H1 (cell line): ENCODE measurements around the gene ATM. TPM values are rescaled to one million over a fixed set of nuclear protein-coding genes. Genes with fewer than 3 reads are reported as not detected.

ENCODE experiments used
- CTCF ChIA-PET: fragments of 300-600 bp; sonication (Branson Sonifier 250); formaldehyde crosslinking; loops from one replicate; lab custom pipeline; 2021; ENCODE audit not compliant: partially characterized antibody; lab: Charles Lee
- POLR2A ChIA-PET: fragments of 300-600 bp; sonication (Branson Sonifier 250); formaldehyde crosslinking; loops from one replicate; lab custom pipeline; 2021; ENCODE audit warnings: inconsistent platforms; ENCODE audit not compliant: partially characterized antibody; lab: Charles Lee
- DNase-seq, 2 experiments: peaks; one replicate each; pipeline versions ENCODE4 v3.0.0 to v3.0.0-alpha.2; 2010 to 2022; ENCODE audit warnings: low spot score in 2 of 2, low read depth in 1 of 2, mixed read lengths in 1 of 2
- FAIRE-seq: peaks from 2 replicates; lab custom pipeline; 2011; peaks lifted over from hg19 to GRCh38; lab: Jason Lieb, UNC
- H2AFZ ChIP-seq: 2 replicates; pipeline ENCODE4 v1.8.1; 2012; ENCODE audit warnings: low read length, inconsistent platforms
- H2AK5ac ChIP-seq: 2 replicates; pipeline ENCODE4 v1.6.1; 2013; ENCODE audit warnings: low read depth, low read length
- H2BK120ac ChIP-seq: replicated peaks from 2 replicates; pipeline ENCODE3; 2013; ENCODE audit warnings: low read depth, low read length, inconsistent platforms
- H2BK12ac ChIP-seq: 2 replicates; pipeline ENCODE4 v1.6.1; 2013; ENCODE audit warnings: low read depth, low read length
- H2BK15ac ChIP-seq: 2 replicates; pipeline ENCODE4 v1.6.1; 2013; ENCODE audit warnings: low read length
- H2BK20ac ChIP-seq: 2 replicates; pipeline ENCODE4 v1.6.1; 2013; ENCODE audit warnings: low read length
- H2BK5ac ChIP-seq: 2 replicates; pipeline ENCODE4 v1.6.1; 2013; ENCODE audit warnings: low read depth, low read length
- H3K14ac ChIP-seq: 2 replicates; pipeline ENCODE4 v1.6.1; 2013; ENCODE audit warnings: inconsistent platforms; ENCODE audit not compliant: insufficient read length
- H3K18ac ChIP-seq: 2 replicates; pipeline ENCODE4 v1.6.1; 2013; ENCODE audit warnings: low read length; ENCODE audit errors: extremely low read depth
- H3K23ac ChIP-seq: 2 replicates; pipeline ENCODE4 v1.6.1; 2013; ENCODE audit warnings: inconsistent platforms; ENCODE audit not compliant: insufficient read length
- H3K23me2 ChIP-seq: 2 replicates; pipeline ENCODE4 v1.6.1; 2013; ENCODE audit warnings: low read depth, low read length
- H3K27ac ChIP-seq: 2 replicates; pipeline ENCODE4 v1.6.1; 2011; ENCODE audit warnings: low read depth, low read length, inconsistent platforms
- H3K27me3 ChIP-seq, 4 experiments: replicated peaks in 1 of 4; 1 replicate in 1 of 4; 2 replicates in 3 of 4; pipeline versions ENCODE4 v1.6.1 to v1.8.1; 2011 to 2013; ENCODE audit warnings: low read length in 3 of 4, mild to moderate bottlenecking in 3 of 4, inconsistent platforms in 2 of 4, mixed read lengths in 2 of 4, moderate library complexity in 1 of 4; ENCODE audit not compliant: control insufficient read depth in 3 of 4, insufficient read depth in 3 of 4; ENCODE audit errors: extremely low read depth in 1 of 4
- H3K36me3 ChIP-seq, 4 experiments: 2 replicates each; pipeline versions ENCODE4 v1.6.1 to v1.8.1; 2011 to 2013; ENCODE audit warnings: mild to moderate bottlenecking in 4 of 4, low read length in 3 of 4, moderate library complexity in 2 of 4, control low read depth in 1 of 4, inconsistent platforms in 1 of 4; ENCODE audit not compliant: insufficient read depth in 4 of 4, control insufficient read depth in 2 of 4
- H3K4ac ChIP-seq: replicated peaks from 2 replicates; pipeline ENCODE3; 2013; ENCODE audit warnings: low read length, low read depth, mixed read lengths, inconsistent platforms; ENCODE audit not compliant: insufficient read length
- H3K4me1 ChIP-seq, 4 experiments: replicated peaks in 1 of 4; 1 replicate in 1 of 4; 2 replicates in 3 of 4; pipeline versions ENCODE4 v1.6.1 to v1.8.1; 2011 to 2013; ENCODE audit warnings: low read length in 3 of 4, inconsistent platforms in 2 of 4, mixed read lengths in 1 of 4; ENCODE audit not compliant: insufficient read depth in 4 of 4, control insufficient read depth in 3 of 4
- H3K4me2 ChIP-seq, 2 experiments: 2 replicates each; pipeline versions ENCODE4 v1.6.1 to v1.8.1; 2011 to 2013; ENCODE audit warnings: low read depth in 2 of 2, low read length in 2 of 2, control low read depth in 1 of 2, inconsistent platforms in 1 of 2, mild to moderate bottlenecking in 1 of 2; ENCODE audit not compliant: insufficient read depth in 1 of 2
- H3K4me3 ChIP-seq, 4 experiments: fragments of 200-600, 300-600 bp in 1 of 4; sonication (generic), shearing (Covaris generic), sonication (Bioruptor Twin) in 1 of 4; 2 replicates each; pipeline versions ENCODE4 v1.5.1 to v1.8.1; 2011 to 2016; ENCODE audit warnings: low read length in 4 of 4, low read depth in 3 of 4, control low read depth in 2 of 4, inconsistent platforms in 2 of 4, mild to moderate bottlenecking in 2 of 4, mixed read lengths in 1 of 4, moderate library complexity in 1 of 4; ENCODE audit not compliant: insufficient read depth in 2 of 4; ENCODE audit errors: extremely low read depth in 1 of 4
- H3K56ac ChIP-seq: replicated peaks from 2 replicates; pipeline ENCODE3; 2013; ENCODE audit warnings: low read depth, mild to moderate bottlenecking, mixed read lengths, low read length, inconsistent platforms; ENCODE audit not compliant: insufficient read length
- H3K79me1 ChIP-seq: 2 replicates; pipeline ENCODE4 v1.6.1; 2013; ENCODE audit warnings: low read depth, low read length, control low read depth
- H3K79me2 ChIP-seq, 2 experiments: 2 replicates each; pipeline versions ENCODE4 v1.6.1 to v1.8.1; 2012 to 2013; ENCODE audit warnings: low read length in 2 of 2, mild to moderate bottlenecking in 2 of 2, inconsistent platforms in 1 of 2; ENCODE audit not compliant: insufficient read depth in 2 of 2, control insufficient read depth in 1 of 2
- H3K9ac ChIP-seq, 4 experiments: replicated peaks in 1 of 4; 1 replicate in 1 of 4; 2 replicates in 3 of 4; pipeline versions ENCODE4 v1.6.1 to v1.8.1; 2011 to 2013; ENCODE audit warnings: low read depth in 3 of 4, low read length in 3 of 4, control low read depth in 2 of 4, mild to moderate bottlenecking in 2 of 4, moderate library complexity in 2 of 4, inconsistent platforms in 1 of 4; ENCODE audit errors: extremely low read depth in 1 of 4
- H3K9me3 ChIP-seq, 2 experiments: 2 replicates each; pipeline versions ENCODE4 v1.6.1 to v1.8.1; 2012 to 2013; ENCODE audit warnings: mild to moderate bottlenecking in 2 of 2, moderate library complexity in 2 of 2, control low read depth in 1 of 2, inconsistent platforms in 1 of 2, low read depth in 1 of 2, low read length in 1 of 2, mixed read lengths in 1 of 2; ENCODE audit not compliant: insufficient read depth in 2 of 2
- H4K20me1 ChIP-seq, 2 experiments: replicated peaks in 1 of 2; 2 replicates each; pipeline versions ENCODE3 to v1.8.1; 2011 to 2013; ENCODE audit warnings: inconsistent platforms in 2 of 2, low read length in 2 of 2, mild to moderate bottlenecking in 1 of 2; ENCODE audit not compliant: insufficient read depth in 2 of 2, control insufficient read depth in 1 of 2
- H4K5ac ChIP-seq: 2 replicates; pipeline ENCODE4 v1.6.1; 2013; ENCODE audit warnings: low read length, low read depth, mixed read lengths, inconsistent platforms; ENCODE audit not compliant: insufficient read length
- H4K8ac ChIP-seq: 2 replicates; pipeline ENCODE4 v1.8.0; 2013; ENCODE audit warnings: mild to moderate bottlenecking, moderate library complexity, low read length, inconsistent platforms; ENCODE audit not compliant: insufficient read depth; ENCODE audit errors: extremely low read depth
- H4K91ac ChIP-seq: replicated peaks from 2 replicates; pipeline ENCODE3; 2013; ENCODE audit warnings: low read length, mixed read lengths, inconsistent platforms; ENCODE audit not compliant: insufficient read length
- RFX5 ChIP-seq: IDR thresholded peaks from 2 replicates; pipeline ENCODE4 v1.6.1; 2011; ENCODE audit warnings: low read depth, low read length, improper control_type of control experiment, borderline replicate concordance
- SIX5 ChIP-seq: IDR thresholded peaks from 2 replicates; pipeline ENCODE4 v1.6.1; 2011; ENCODE audit warnings: mild to moderate bottlenecking, low read depth, low read length
- SP1 ChIP-seq: IDR thresholded peaks from 2 replicates; pipeline ENCODE4 v1.6.1; 2011; ENCODE audit warnings: low read depth, low read length
- TAF7 ChIP-seq: optimal IDR thresholded peaks from 2 replicates; pipeline ENCODE3; 2011; ENCODE audit warnings: low read depth, mild to moderate bottlenecking, inconsistent platforms, low read length, moderate library complexity, borderline replicate concordance
- WGBS, 2 experiments: shearing (Covaris generic) in 1 of 2; methylation state at CpG; one replicate each; pipeline versions ENCODE4 v1.1.6 to v1.1.7; 2013 to 2015; ENCODE audit warnings: low lambda C conversion rate in 2 of 2, mixed read lengths in 2 of 2, inconsistent platforms in 1 of 2, low coverage in 1 of 2, missing lambda C conversion rate in 1 of 2; ENCODE audit not compliant: insufficient replicate concordance in 2 of 2, insufficient coverage in 1 of 2, insufficient read length in 1 of 2; ENCODE audit errors: extremely low coverage in 1 of 2, missing lambda C conversion rate in 1 of 2; 5-methylcytosine and 5-hydroxymethylcytosine counted together
- polyA plus RNA-seq, 7 experiments: library from polyadenylated mRNA; depleted of rRNA in 3 of 7; stranded (reverse) in 5 of 7; unstranded in 2 of 7; fragments of >200 nt in 5 of 7; fragments of 200-250 nt in 2 of 7; gene quantifications; 1 replicate in 5 of 7; 2 replicates in 1 of 7; 4 replicates in 1 of 7; pipeline versions ENCODE4 v1.2.1 to v1.2.3, GENCODE V29; 2011 to 2013; ENCODE audit warnings: missing spikeins in 2 of 7, mixed read lengths in 2 of 7
- total RNA-seq: library from RNA; stranded (reverse); fragmentation: NEBNext Ultra II Directional; extraction: Animal tissue kit (Norgen Biotek cat#: 25700); gene quantifications from 2 replicates; pipeline ENCODE4 v1.2.1, GENCODE V29; 2021

ATM gene
- total and polyA plus RNA-seq, 2 of the 8 experiments (the other 6 are each of a cell fraction or from before 2014, with no cell fraction given), result 14.9 to 55.4 TPM

DNA sequence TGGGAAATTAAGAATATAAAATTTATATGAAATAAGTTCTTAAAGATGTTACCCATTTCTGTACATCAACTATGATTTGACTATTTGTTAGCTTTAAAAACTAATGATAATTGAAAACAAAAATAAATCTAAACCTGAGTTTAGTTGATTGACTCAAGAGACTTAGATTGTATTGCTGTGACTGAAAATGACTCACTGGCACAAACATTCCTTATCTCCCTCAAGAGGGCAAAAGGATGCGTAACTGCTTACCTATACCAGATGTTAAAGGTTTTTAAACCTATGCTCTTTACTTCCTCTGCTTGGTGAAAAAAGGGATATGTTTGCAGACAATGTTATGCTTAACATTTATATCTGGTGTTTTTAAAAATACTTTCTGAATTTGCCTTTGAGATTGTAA, 30.3 kb downstream of the ATM start:
- no peak for TF ChIP-seq TAF7
- TF ChIP-seq RFX5, result no peak
- no peak for TF ChIP-seq SIX5
- TF ChIP-seq SP1, result no peak
- H2BK120ac ChIP-seq, result no peak overlapping the region
- H3K36me3 ChIP-seq, result peaks cover 13 to 80% (median 35%) of the 10 kb centered on the region in 4 experiments
- no peak overlapping the region for H3K14ac ChIP-seq
- H3K4ac ChIP-seq, result no peak overlapping the region
- no peak overlapping the region for H2BK20ac ChIP-seq
- H3K27me3 ChIP-seq, result peaks cover 0 to 1% (median 0%) of the 10 kb centered on the region in 4 experiments; a peak in 1 of 7 replicates
- no peak overlapping the region for H4K5ac ChIP-seq
- H3K23ac ChIP-seq, result no peak overlapping the region
- no peak overlapping the region for H2AFZ ChIP-seq
- no peaks in the 10 kb centered on the region for H3K79me1 ChIP-seq
- H3K4me2 ChIP-seq, result no peak overlapping the region
- H3K27ac ChIP-seq, result no peak overlapping the region
- ChIA-PET CTCF (no interaction called here), POLR2A (interaction anchor here (0.5 to 1.6 kb wide), 2 partner anchors 30 to 284 kb away, joined by 3 to 4 read pairs; partner anchors contain the start of genes ATM and NPAT)
- no peaks in the 10 kb centered on the region for H3K23me2 ChIP-seq
- no peak overlapping the region for H4K91ac ChIP-seq
- no peaks in the 10 kb centered on the region for H3K79me2 ChIP-seq
- 97% methylated on average over 1 of the region's 1 CpG; no CpG with 5 or more reads in 1 of the 2 experiments for WGBS, 2 experiments
- no peak overlapping the region for H2BK12ac ChIP-seq
- H3K18ac ChIP-seq, result no peak overlapping the region
- no peak overlapping the region for H2BK5ac ChIP-seq
- no peak overlapping the region for H4K8ac ChIP-seq
- no peak overlapping the region for H3K4me3 ChIP-seq
- no peak overlapping the region for H2BK15ac ChIP-seq
- H4K20me1 ChIP-seq, result no peaks in the 10 kb centered on the region
- H3K9me3 ChIP-seq, result no peaks in the 10 kb centered on the region
- no peak overlapping the region for H3K56ac ChIP-seq
- DNase-seq, result no peak
- H3K4me1 ChIP-seq, result no peaks in the 10 kb centered on the region
- no peak overlapping the region for H2AK5ac ChIP-seq
- no peak overlapping the region for H3K9ac ChIP-seq
- FAIRE-seq, result no peak
